Middle frontal gyrus (tissue), 1 donor: Measurements from ENCODE around the gene RBMS3.

Source experiments
- DNase-seq: peaks from one replicate; pipeline ENCODE4 v3.0.0-alpha.2; 2015; ENCODE audit warnings: low spot score; ENCODE audit errors: extremely low spot score

RBMS3 gene

GRCh38 chr3:29854821-29855220, 574.0 kb downstream of the RBMS3 start:
- DNase-seq: no peak

- DNase-seq: no peak
Observed at GRCh38 chr3:29859726-29860270, 578.9 kb downstream of the RBMS3 start.

GRCh38 chr3:29864809-29865208, 583.9 kb downstream of the RBMS3 start:
- DNase-seq: no peak

GRCh38 chr3:29868543-29869101, 587.8 kb downstream of the RBMS3 start:
- no peak for DNase-seq

- no peak for DNase-seq
Observed at GRCh38 chr3:29870136-29870535, 589.3 kb downstream of the RBMS3 start.

GRCh38 chr3:29871087-29871486, 590.2 kb downstream of the RBMS3 start:
- no peak for DNase-seq

- DNase-seq: no peak
Observed at GRCh38 chr3:29880809-29881208, 599.9 kb downstream of the RBMS3 start.

GRCh38 chr3:29887451-29887850, 606.6 kb downstream of the RBMS3 start:
- DNase-seq: no peak

- DNase-seq: no peak
Observed at GRCh38 chr3:29889215-29889614, 608.3 kb downstream of the RBMS3 start.

- no peak for DNase-seq
Observed at GRCh38 chr3:29890801-29891200, 609.9 kb downstream of the RBMS3 start.

- DNase-seq: no peak
Observed at GRCh38 chr3:29892976-29893554, 612.2 kb downstream of the RBMS3 start.

GRCh38 chr3:29896856-29897255, 616.0 kb downstream of the RBMS3 start:
- DNase-seq: no peak

GRCh38 chr3:29898171-29898965, 617.5 kb downstream of the RBMS3 start:
- DNase-seq: no peak

- no peak for DNase-seq
Observed at GRCh38 chr3:29899021-29899420, 618.1 kb downstream of the RBMS3 start.

- no peak for DNase-seq
Observed at GRCh38 chr3:29901097-29901496, 620.2 kb downstream of the RBMS3 start.

GRCh38 chr3:29903600-29903999, 622.7 kb downstream of the RBMS3 start:
- no peak for DNase-seq

- no peak for DNase-seq
Observed at GRCh38 chr3:29906906-29907305, 626.0 kb downstream of the RBMS3 start.

- no peak for DNase-seq
Observed at GRCh38 chr3:29912600-29913288, 631.9 kb downstream of the RBMS3 start.

GRCh38 chr3:29914861-29915524, 634.1 kb downstream of the RBMS3 start:
- no peak for DNase-seq

GRCh38 chr3:29919571-29919970, 638.7 kb downstream of the RBMS3 start:
- no peak for DNase-seq

- DNase-seq: no peak
Observed at GRCh38 chr3:29922992-29923746, 642.3 kb downstream of the RBMS3 start.
